ENCODE results near the gene PPP2R1B. TPM values are rescaled to one million over a fixed set of nuclear protein-coding genes. Genes with fewer than 3 reads are reported as not detected.
"Not testable (repeated sequence)": the region's sequence is repeated elsewhere in the genome, so short reads cannot be mapped to it uniquely, and the experiment has no call there.

The PPP2R1B gene
- polyA plus RNA-seq, 2 of the 4 experiments (the other 2 are of a cell fraction), result 18.6 to 24.7 TPM

- TF ChIP-seq ESRRA (IDR thresholded peaks at IDR 0.05; ENCODE audit: borderline replicate concordance, low read length), result no peak
- no peak for TF ChIP-seq CEBPB (IDR thresholded peaks at IDR 0.05)
- no peak for TF ChIP-seq ZC3H11A (IDR thresholded peaks at IDR 0.05)
- no peak for TF ChIP-seq CHD4 (IDR thresholded peaks at IDR 0.05; ENCODE audit: borderline replicate concordance)
- TF ChIP-seq TP53 (CRISPR knock-in tag; IDR thresholded peaks at IDR 0.05), result no peak
Observed at GRCh38 chr11:111785076-111785475, 18.9 kb upstream of the PPP2R1B start (continued).

DNA sequence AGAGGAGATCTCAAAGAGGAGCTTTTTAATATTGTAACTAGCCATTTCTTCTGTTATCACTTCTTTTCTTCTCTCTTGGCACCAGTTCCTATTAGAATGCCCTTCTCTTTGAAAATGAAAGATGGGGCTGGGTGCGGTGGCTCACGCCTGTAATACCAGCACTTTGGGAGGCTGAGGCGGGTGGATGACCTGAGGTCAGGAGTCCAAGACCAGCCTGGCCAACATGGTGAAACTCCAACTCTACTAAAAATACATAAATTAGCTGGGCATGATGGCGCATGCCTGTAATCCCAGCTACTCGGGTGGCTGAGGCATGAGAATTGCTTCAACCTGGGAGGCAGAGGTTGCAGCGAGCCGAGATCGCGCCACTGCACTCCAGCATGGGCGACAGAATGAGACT lies 18.1 kb upstream of the PPP2R1B start:
- not testable (repeated sequence) for ATAC-seq
- 93% methylated on average over 10 of the region's 10 CpGs for WGBS (ENCODE audit: missing lambda C conversion rate)

DNA sequence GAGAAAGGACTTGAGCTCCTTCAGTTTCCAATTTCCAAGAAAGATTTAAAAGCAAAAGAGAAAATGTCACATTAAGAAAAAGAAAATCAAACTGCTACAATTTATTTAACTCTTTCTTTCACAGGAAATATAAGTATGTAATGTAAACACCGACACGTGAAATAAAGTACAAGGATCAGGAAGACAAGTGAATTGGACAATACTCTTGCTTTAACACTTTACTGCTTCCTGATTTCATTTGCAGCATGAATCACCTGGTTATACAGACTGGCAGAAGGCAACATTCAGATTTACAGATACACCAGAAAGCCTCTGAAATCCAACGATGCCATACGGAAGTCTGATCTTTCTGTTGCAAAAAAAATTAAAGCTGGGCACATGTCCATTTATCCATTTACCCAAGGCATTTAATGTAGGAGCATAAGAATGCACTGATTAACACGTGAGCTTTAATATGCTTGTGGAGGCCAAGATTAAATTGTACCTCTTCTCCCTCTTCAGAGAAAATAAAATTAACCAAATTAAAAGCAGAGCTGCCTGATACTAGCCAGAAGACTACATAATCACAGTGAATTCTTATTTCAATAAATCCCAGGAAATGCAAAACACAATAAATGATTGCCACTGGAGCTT lies 16.0 kb upstream of the PPP2R1B start:
- ChIA-PET POLR2A (no interaction called here), CTCF (interaction anchor here (1.4 to 2.4 kb wide), 2 partner anchors 178 to 327 kb away, joined by 3 to 8 read pairs; no protein-coding TSS in a partner anchor)
- Histone ChIP-seq H3K27ac (no peak overlapping the region), H3K4me3 (no peak overlapping the region), H3K4me2 (no peak overlapping the region), H3K4me1 (no peaks in the 10 kb centered on the region), H3K9me3 (no peaks in the 10 kb centered on the region)
- FAIRE-seq, result no peak
- TF ChIP-seq, protein P1, sequence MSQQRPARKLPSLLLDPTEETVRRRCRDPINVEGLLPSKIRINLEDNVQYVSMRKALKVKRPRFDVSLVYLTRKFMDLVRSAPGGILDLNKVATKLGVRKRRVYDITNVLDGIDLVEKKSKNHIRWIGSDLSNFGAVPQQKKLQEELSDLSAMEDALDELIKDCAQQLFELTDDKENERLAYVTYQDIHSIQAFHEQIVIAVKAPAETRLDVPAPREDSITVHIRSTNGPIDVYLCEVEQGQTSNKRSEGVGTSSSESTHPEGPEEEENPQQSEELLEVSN (IDR thresholded peaks at IDR 0.05; ENCODE audit: borderline replicate concordance, low read depth), result no peak
- TF ChIP-seq, protein P2, sequence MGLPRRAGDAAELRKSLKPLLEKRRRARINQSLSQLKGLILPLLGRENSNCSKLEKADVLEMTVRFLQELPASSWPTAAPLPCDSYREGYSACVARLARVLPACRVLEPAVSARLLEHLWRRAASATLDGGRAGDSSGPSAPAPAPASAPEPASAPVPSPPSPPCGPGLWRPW (IDR thresholded peaks at IDR 0.05), result no peak
- no peak for TF ChIP-seq PHF8 (IDR thresholded peaks at IDR 0.05; ENCODE audit: borderline replicate concordance, low read depth)
- TF ChIP-seq RARB (CRISPR knock-in tag; IDR thresholded peaks at IDR 0.05), result no peak
- no peak for TF ChIP-seq REST (IDR thresholded peaks at IDR 0.05)
- TF ChIP-seq CTCF (IDR thresholded peaks at IDR 0.05), result no peak
- no peak for TF ChIP-seq HOXB13 (CRISPR knock-in tag; IDR thresholded peaks at IDR 0.05; ENCODE audit: low read depth)
- TF ChIP-seq MAX (IDR thresholded peaks at IDR 0.05), result no peak
- no peak for ATAC-seq
- 77% methylated on average over 5 of the region's 5 CpGs for WGBS (ENCODE audit: missing lambda C conversion rate)
- no peak for DNase-seq (ENCODE audit: low read depth in 1 of 2, low spot score in 1 of 2)

More for the DNA sequence above, 18.1 kb upstream of the PPP2R1B start:
- H3K4me2 ChIP-seq; H3K4me3 ChIP-seq; H3K9me3 ChIP-seq; POLR2A ChIA-PET; H3K4me1 ChIP-seq; H3K27ac ChIP-seq; FAIRE-seq; DNase-seq (ENCODE audit: low read depth in 1 of 2, low spot score in 1 of 2): not testable (repeated sequence)
- CTCF ChIA-PET, result interaction anchor here (0.6 kb wide), 1 partner anchor 562 kb away, joined by 3 read pairs; no protein-coding TSS in a partner anchor

Data from A549 (cell line).